MM.1S (cell line): ENCODE measurements around the gene DAB2IP.

Experiments
- CTCF ChIP-seq: fragments of 300-600 bp; sonication (generic); IDR thresholded peaks from 2 replicates; pipeline ENCODE4 v1.5.1; 2016; ENCODE audit warnings: antibody characterized with exemption, low read length, mixed read lengths
- EZH2 ChIP-seq: fragments of 300-600 bp; sonication (generic); optimal IDR thresholded peaks from 2 replicates; pipeline ENCODE3; 2017; ENCODE audit warnings: low read depth, mild to moderate bottlenecking, antibody characterized with exemption, low read length, mixed read lengths

GRCh38 chr9:121636341-121636865, 15.0 kb upstream of the DAB2IP start:
- TF ChIP-seq CTCF (no peak), EZH2 (no peak)
